ENCODE data around the gene FBP1. TPM values are rescaled to one million over a fixed set of nuclear protein-coding genes. Genes with fewer than 3 reads are reported as not detected.

The FBP1 gene
- total RNA-seq, 1 donor from 2014 or later: 1.6 TPM

DNA sequence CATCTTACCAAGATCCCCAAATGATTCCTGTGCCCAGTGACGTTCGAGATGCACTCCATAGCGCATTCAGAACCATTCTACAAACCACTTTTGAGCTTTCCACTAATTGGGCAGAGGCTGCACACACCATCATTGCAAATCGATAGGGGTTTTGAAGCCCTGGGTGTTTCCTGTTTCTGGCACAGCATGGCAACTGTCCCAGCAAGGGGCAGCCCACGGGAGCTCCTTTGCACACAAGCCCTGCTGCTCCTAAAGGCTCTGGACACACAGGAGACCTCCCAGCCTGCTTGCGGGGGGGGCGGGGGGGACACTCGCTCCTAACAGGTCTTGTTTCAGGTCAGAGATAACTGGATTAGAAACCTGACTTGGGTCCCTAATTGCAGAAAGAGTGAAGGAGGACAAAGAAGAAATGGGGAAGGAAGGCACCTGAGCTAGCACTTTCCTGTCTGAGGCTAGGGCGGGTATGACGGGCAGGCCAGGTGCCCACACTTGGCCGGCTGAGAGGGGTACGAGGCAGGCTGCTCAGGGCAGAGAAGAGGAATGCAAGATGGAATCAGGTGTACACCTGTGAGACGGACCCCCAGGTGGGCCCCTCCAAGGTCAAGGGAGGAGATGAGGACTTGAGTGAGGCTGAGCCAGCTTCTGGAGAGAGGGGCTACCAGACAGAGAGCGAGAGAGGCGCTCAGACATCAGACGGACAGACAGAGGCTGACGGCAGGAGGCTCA lies 820 bp downstream of the FBP1 start:
- no peak for DNase-seq (ENCODE audit: low read depth)
- H3K4me3 ChIP-seq (ENCODE audit: low read depth, low read length): peak overlapping the region; percentile 62
- TF ChIP-seq, protein P1, sequence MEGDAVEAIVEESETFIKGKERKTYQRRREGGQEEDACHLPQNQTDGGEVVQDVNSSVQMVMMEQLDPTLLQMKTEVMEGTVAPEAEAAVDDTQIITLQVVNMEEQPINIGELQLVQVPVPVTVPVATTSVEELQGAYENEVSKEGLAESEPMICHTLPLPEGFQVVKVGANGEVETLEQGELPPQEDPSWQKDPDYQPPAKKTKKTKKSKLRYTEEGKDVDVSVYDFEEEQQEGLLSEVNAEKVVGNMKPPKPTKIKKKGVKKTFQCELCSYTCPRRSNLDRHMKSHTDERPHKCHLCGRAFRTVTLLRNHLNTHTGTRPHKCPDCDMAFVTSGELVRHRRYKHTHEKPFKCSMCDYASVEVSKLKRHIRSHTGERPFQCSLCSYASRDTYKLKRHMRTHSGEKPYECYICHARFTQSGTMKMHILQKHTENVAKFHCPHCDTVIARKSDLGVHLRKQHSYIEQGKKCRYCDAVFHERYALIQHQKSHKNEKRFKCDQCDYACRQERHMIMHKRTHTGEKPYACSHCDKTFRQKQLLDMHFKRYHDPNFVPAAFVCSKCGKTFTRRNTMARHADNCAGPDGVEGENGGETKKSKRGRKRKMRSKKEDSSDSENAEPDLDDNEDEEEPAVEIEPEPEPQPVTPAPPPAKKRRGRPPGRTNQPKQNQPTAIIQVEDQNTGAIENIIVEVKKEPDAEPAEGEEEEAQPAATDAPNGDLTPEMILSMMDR (conservative IDR thresholded peaks at IDR 0.05; ENCODE audit: low read depth, low read length): no peak

DNA sequence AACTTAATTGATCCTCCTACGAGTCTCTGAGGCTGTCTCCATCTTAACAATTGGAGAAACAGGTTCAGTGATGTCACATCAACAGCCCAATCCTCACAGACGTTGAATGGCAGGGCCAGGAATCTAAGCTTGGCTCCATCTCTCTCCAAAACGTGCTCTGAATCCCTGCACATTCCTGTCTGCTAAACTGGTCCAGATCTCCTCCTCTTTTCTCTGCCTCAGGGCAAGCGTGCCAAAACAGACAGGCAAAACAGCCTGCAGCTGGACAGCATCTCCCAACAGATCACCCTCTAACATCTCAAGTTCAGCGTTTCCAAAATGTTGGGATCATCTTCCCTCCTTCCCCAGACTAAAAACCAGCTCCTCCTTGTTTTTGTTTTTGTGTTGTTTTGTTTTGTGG lies 6.6 kb downstream of the FBP1 start:
- no peak overlapping the region for H3K4me3 ChIP-seq (ENCODE audit: low read depth, low read length)
- TF ChIP-seq, protein P1 (conservative IDR thresholded peaks at IDR 0.05; ENCODE audit: low read depth, low read length): no peak
- DNase-seq (ENCODE audit: low read depth): no peak

DNA sequence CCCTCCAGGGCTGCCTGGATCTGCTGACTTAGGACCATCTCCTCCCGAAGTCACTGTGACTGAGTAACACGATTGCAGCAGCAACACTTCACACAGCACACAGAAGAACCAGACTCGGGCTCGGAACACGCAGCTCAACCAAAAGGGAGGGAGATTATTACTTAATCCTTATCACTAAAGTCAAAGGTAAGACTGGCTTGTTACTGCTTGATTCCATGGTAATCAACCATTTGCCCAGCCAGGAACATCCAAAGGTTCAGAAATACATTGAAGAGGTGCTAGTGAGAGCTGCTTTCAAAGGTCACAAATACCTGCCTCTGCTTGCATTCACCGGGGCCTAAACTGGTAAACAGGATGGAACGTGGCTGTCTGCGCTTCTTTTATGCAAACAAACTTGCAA lies 7.7 kb downstream of the FBP1 start:
- H3K4me3 ChIP-seq (ENCODE audit: low read depth, low read length): no peak overlapping the region
- no peak for DNase-seq (ENCODE audit: low read depth)
- TF ChIP-seq, protein P1 (conservative IDR thresholded peaks at IDR 0.05; ENCODE audit: low read depth, low read length): no peak

DNA sequence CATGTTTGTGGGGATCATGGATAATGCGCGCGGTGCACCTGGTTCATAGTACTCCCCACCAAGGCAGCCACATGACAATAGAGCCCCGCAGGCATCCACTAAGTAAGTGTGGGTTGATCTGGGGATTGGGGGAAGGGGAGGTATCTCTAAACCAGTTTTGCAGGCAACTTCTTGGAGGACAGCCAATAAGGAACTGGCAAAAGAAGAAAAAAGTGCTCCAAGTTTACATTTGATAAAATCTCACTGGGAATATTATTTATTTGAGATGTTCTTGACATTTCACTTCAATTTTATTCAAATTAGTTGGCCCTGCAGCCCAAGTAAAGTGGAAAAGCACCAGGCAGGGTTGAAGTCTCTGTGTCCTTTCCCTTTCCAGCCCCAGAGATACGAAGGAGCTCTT lies 8.5 kb downstream of the FBP1 start:
- no peak for DNase-seq (ENCODE audit: low read depth)
- H3K4me3 ChIP-seq (ENCODE audit: low read depth, low read length): no peak overlapping the region
- TF ChIP-seq, protein P1 (conservative IDR thresholded peaks at IDR 0.05; ENCODE audit: low read depth, low read length): no peak

DNA sequence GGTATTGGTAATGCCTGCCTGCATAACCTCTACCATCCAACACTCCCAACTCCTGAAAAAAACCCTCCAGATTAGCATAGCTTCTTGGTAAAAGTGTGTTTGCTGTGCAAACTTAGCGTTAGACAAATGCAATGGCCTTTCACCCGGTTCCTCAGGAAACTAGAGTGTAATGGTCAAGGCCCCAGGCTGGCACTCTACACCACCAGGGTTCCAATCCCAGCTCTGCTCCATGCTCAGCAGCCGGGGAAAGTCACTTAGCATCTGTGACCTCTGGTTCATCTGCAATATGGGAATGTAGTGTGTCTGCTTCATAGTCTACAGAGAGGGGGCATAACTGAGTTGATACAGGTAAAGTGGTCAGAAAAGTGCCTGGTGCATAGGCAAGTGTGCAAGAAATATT lies 9.0 kb downstream of the FBP1 start:
- TF ChIP-seq, protein P1 (conservative IDR thresholded peaks at IDR 0.05; ENCODE audit: low read depth, low read length): no peak
- no peak overlapping the region for H3K4me3 ChIP-seq (ENCODE audit: low read depth, low read length)
- DNase-seq (ENCODE audit: low read depth): no peak

DNA sequence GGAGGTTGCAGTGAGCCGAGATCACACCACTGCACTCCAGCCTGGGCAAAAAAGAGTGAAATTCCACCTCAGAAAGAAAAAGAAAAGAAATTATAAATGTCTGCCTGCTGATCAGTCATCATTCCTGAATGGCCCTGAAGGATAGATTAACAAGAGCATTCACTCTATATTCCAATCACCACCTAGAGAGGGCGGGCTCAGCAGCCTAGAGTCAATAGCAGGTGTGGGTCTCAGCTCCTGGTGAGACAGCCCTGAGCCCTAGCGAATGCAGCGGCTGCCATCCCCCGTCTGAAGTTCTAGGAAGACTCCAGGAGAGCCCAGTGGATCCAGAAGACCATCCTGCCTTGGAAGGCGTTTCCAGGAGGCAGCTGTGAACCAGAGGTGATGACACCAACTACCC lies 12.0 kb downstream of the FBP1 start:
- H3K4me3 ChIP-seq (ENCODE audit: low read depth, low read length): no peak overlapping the region
- TF ChIP-seq, protein P1 (conservative IDR thresholded peaks at IDR 0.05; ENCODE audit: low read depth, low read length): no peak
- DNase-seq (ENCODE audit: low read depth): no peak

DNA sequence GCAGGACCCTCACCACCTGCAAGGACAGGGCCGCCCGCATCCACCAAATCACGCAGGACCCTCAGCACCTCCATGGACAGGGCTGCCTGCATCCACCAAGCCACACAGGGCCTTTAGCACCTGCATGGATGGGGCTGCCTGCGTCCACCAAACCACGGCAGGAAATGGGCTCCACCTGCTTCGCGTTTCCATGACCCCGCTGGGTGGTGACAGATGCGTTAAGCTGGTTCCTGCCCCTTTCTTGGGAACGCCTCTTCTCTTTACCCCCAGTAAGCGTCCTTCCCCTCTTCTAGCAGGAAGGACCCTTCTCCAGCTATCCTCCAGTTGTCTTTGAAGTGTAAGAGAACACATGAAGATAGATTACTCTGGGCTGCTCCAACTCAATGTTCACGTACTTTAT lies 13.5 kb downstream of the FBP1 start:
- H3K4me3 ChIP-seq (ENCODE audit: low read depth, low read length): no peak overlapping the region
- TF ChIP-seq, protein P1 (conservative IDR thresholded peaks at IDR 0.05; ENCODE audit: low read depth, low read length): no peak

More for the DNA sequence above, 13.5 kb downstream of the FBP1 start:
- DNase-seq (ENCODE audit: low read depth): no peak

Measured in epithelial cell of proximal tubule (primary cell).